Left ventricle myocardium inferior (tissue), 1 donor: ENCODE measurements around the gene TMPRSS4. TPM values are rescaled to one million over a fixed set of nuclear protein-coding genes. Genes with fewer than 3 reads are reported as not detected.

Experiments used
- DNase-seq: peaks from one replicate; pipeline ENCODE4 v3.0.0-alpha.2; 2020
- H3K27ac ChIP-seq: fragments of 200-600 bp; replicated peaks from 2 replicates; pipeline ENCODE4 v1.8.0; 2021
- H3K27me3 ChIP-seq: fragments of 200-600 bp; 2 replicates; pipeline ENCODE4 v1.8.0; 2021; ENCODE audit warnings: low read depth
- H3K36me3 ChIP-seq: fragments of 200-600 bp; 2 replicates; pipeline ENCODE4 v1.8.0; 2021
- H3K4me1 ChIP-seq: fragments of 200-600 bp; 2 replicates; pipeline ENCODE4 v1.8.0; 2021
- H3K4me3 ChIP-seq: fragments of 200-600 bp; 2 replicates; pipeline ENCODE4 v1.8.0; 2021; ENCODE audit warnings: mild to moderate bottlenecking, moderate library complexity
- H3K9me3 ChIP-seq: fragments of 200-600 bp; replicated peaks from 2 replicates; pipeline ENCODE4 v1.8.0; 2021
- intact Hi-C: fragments of 100-400 bp; cut with micrococcal nuclease; formaldehyde crosslinking; loops from one replicate; pipeline ENCODE4 v1.11.0; 2022
- total RNA-seq: library from RNA; stranded (reverse); fragmentation: NEBNext Ultra II Directional; extraction: Animal tissue kit (Norgen Biotek cat#: 25700); gene quantifications from one replicate; pipeline ENCODE4 v1.2.1, GENCODE V29; 2021
- TF ChIP-seq, protein P1 (sequence below): fragments of 200-600 bp; IDR thresholded peaks from 2 replicates; pipeline ENCODE4 v1.8.0; 2021; ENCODE audit warnings: antibody characterized with exemption, mild to moderate bottlenecking, borderline replicate concordance
- donor health status: DM: no; HTN: yes; CAD: no; lungs with severe emphysema.

The TMPRSS4 gene
- total RNA-seq, 1 donor from 2014 or later: 0.30 TPM

DNA sequence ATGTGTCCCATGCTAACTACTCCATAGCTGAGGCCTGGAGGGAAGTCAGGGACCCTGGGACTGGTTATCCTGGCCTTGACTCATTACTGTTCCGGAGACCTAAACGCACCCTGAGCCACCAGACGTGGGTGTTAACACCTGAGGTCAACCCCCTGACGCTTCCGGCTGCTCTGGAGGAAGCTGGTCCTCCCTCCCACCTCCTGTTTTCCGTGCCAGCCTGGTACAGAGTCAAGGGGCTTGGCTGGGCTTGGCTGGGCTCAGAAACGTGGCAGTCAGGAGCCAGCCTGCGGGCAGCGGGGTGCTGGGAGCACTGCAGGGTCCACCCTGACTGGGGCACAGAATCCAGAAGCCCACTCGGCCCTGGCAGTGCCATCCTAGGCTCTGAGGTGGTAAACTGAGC lies 2.6 kb downstream of the TMPRSS4 start:
- intact Hi-C loops: no loop called here
- Histone ChIP-seq H3K36me3 (no peaks in the 10 kb centered on the region), H3K27me3 (no peaks in the 10 kb centered on the region), H3K4me3 (no peak overlapping the region), H3K4me1 (peaks cover 23% of the 10 kb centered on the region), H3K27ac (no peak overlapping the region), H3K9me3 (no peaks in the 10 kb centered on the region)
- DNase-seq: no peak
- TF ChIP-seq, protein P1, sequence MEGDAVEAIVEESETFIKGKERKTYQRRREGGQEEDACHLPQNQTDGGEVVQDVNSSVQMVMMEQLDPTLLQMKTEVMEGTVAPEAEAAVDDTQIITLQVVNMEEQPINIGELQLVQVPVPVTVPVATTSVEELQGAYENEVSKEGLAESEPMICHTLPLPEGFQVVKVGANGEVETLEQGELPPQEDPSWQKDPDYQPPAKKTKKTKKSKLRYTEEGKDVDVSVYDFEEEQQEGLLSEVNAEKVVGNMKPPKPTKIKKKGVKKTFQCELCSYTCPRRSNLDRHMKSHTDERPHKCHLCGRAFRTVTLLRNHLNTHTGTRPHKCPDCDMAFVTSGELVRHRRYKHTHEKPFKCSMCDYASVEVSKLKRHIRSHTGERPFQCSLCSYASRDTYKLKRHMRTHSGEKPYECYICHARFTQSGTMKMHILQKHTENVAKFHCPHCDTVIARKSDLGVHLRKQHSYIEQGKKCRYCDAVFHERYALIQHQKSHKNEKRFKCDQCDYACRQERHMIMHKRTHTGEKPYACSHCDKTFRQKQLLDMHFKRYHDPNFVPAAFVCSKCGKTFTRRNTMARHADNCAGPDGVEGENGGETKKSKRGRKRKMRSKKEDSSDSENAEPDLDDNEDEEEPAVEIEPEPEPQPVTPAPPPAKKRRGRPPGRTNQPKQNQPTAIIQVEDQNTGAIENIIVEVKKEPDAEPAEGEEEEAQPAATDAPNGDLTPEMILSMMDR: no peak

DNA sequence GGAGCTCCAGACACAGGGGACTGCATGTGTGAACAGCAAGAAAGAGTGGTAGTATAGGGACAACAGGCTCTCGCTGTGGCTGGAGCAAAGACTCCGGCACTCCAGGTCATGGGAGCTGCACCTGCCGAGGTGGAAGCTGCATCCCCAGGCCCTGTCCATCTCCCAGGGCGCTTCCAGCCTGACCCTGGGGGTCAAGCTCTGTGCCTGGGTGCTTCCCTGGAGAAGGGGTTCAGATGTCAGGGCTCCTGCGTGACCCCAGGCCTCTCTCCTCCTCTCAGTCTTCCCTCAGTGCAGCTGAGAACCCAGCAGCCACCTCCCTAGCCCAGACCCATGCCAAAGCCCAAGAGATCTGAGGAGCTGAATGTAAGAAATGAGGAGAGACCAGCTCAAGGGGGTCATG lies 3.4 kb downstream of the TMPRSS4 start:
- intact Hi-C loops: no loop called here

DNA sequence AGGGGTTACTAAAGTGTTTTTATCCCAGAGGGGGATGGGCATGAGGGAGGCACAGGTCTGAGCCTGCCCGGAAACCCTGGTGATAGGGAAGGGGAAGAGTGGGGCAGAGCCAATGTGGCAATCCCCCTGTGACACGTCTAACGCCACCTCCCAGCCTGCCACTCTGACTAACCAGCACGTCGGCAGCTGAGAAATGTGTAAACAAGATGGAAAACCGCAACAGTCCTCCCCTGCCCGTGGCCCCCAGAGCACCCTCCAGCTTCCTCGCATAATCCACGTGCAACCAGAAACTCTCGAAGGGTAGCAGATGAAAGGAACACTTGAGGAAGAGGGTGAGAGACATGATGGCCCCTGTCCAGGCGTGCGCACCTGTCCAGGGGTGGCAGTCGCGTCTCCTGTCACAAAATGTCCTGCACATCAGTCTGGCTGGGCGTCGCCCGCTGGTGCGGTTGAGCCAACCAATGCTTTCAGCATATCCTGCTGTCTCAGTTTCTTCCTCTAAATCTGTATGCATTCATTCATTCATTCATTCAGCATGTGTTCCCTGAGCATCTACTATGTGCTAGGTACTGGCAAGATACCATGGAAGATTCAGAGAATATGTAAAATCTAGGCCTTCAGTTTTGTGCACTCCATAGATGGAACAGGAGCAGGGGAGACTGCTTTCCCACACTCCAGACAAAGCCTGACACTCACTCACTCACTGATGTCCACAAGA lies 4.5 kb downstream of the TMPRSS4 start:
- Histone ChIP-seq H3K9me3 (no peaks in the 10 kb centered on the region), H3K4me1 (peaks cover 28% of the 10 kb centered on the region), H3K27me3 (no peaks in the 10 kb centered on the region), H3K36me3 (no peaks in the 10 kb centered on the region), H3K27ac (no peak overlapping the region), H3K4me3 (no peak overlapping the region)
- no peak for DNase-seq
- TF ChIP-seq, protein P1: no peak
- intact Hi-C loops: no loop called here

More for the DNA sequence above, 3.4 kb downstream of the TMPRSS4 start:
- TF ChIP-seq, protein P1: no peak
- Histone ChIP-seq H3K9me3 (no peaks in the 10 kb centered on the region), H3K36me3 (no peaks in the 10 kb centered on the region), H3K4me1 (peaks cover 28% of the 10 kb centered on the region), H3K27me3 (no peaks in the 10 kb centered on the region), H3K27ac (no peak overlapping the region), H3K4me3 (no peak overlapping the region)
- DNase-seq: no peak

DNA sequence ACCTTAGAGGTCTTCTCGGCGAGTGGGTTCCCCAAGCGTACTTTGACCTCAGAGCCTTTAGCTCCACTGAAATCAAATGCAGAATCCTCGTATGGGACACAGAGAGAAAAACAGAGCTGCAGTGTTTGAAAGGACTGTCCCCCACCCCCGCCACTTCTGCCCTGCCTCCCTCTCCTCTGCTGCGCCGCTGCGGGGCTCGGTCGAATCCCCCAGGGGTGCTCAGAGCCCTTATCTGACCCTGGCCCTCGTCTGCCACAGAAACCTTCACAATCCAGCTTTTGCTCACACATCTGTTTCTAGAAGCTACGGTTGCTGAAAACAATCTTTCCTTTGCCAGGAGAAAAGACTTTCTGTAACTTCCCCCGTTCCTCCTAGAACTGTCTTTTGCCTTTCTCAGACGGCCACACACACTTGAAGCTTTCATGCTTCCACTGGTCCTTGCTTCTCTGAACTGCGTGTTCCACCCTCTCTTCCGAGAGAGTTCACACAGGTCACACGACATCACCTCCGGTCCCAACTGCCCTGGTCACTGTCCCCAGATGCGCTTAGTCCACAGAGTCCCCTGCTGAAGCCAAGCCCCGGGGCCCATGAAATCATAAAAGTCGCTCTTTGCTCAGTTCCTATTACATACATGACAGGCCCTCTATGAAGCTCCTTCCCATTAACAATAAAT lies 6.1 kb downstream of the TMPRSS4 start:
- peak; percentile 30 for DNase-seq

DNA sequence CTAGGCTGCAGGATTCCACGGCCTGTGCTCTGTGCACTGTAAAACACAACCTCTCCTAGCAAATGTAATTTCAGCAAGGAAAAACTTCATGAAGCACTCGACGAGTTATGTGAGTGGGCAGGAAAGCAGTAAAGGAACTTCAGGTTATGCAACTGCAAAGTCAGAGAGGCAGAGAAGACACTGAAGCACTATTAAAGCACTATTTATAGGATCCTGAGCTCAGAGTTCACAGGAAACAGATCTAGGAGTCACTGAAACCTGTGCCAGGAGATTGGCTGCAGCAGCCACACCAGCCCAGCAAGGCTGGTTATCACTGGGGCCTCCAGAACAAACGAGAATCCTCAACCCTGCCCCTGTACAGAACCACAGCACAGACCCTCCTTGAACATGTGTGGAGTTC lies 7.4 kb downstream of the TMPRSS4 start:
- Histone ChIP-seq H3K27ac (peak overlapping the region; percentile 79), H3K9me3 (peaks cover 21% of the 10 kb centered on the region), H3K36me3 (no peaks in the 10 kb centered on the region), H3K27me3 (no peaks in the 10 kb centered on the region), H3K4me3 (no peak overlapping the region), H3K4me1 (peaks cover 28% of the 10 kb centered on the region)
- no peak for DNase-seq
- TF ChIP-seq, protein P1: no peak
- intact Hi-C loops: no loop called here

More for the DNA sequence above, 6.1 kb downstream of the TMPRSS4 start:
- Histone ChIP-seq H3K4me3 (no peak overlapping the region), H3K36me3 (no peaks in the 10 kb centered on the region), H3K9me3 (peaks cover 14% of the 10 kb centered on the region), H3K27me3 (no peaks in the 10 kb centered on the region), H3K4me1 (peaks cover 28% of the 10 kb centered on the region), H3K27ac (peak overlapping the region; percentile 79)
- TF ChIP-seq, protein P1: no peak
- intact Hi-C loops: no loop called here
